Measurements from ENCODE around the gene TTLL9. TPM values are rescaled to one million over a fixed set of nuclear protein-coding genes. Genes with fewer than 3 reads are reported as not detected.

Gene TTLL9
- total RNA-seq, 6 experiments from 2014 or later: not detected

- no peak for TF ChIP-seq CTCF (IDR thresholded peaks at IDR 0.05)
- TF ChIP-seq POLR2A (IDR thresholded peaks at IDR 0.05): no peak
- Histone ChIP-seq H3K4me3 (no peak overlapping the region), H3K27me3 (no peaks in the 10 kb centered on the region), H3K36me3 (no peaks in the 10 kb centered on the region), H3K4me1 (no peaks in the 10 kb centered on the region), H3K27ac (no peak overlapping the region), H3K9me3 (no peaks in the 10 kb centered on the region)
- intact Hi-C loops (cut with DNase I): no loop called here
- ATAC-seq (peak; percentile 41 to 78 (median 48)), DNase-seq (peak in 1 of 3 donors; percentile 61)
- 18% methylated on average over 6 of the region's 14 CpGs for WGBS (ENCODE audit: insufficient coverage, low coverage, low lambda C conversion rate, missing lambda C conversion rate)
Observed at GRCh38 chr20:31835977-31836852, 34.2 kb upstream of the TTLL9 start.

GRCh38 chr20:31836853-31837608 is 33.4 kb upstream of the TTLL9 start:
- Histone ChIP-seq H3K27ac (no peak overlapping the region), H3K27me3 (no peaks in the 10 kb centered on the region), H3K4me1 (no peaks in the 10 kb centered on the region), H3K36me3 (no peaks in the 10 kb centered on the region), H3K9me3 (no peaks in the 10 kb centered on the region), H3K4me3 (no peak overlapping the region)
- TF ChIP-seq POLR2A (IDR thresholded peaks at IDR 0.05): no peak
- TF ChIP-seq CTCF (IDR thresholded peaks at IDR 0.05): no peak
- intact Hi-C loops (cut with DNase I): no loop called here
- ATAC-seq (no peak), DNase-seq (no peak)
- WGBS (ENCODE audit: insufficient coverage, low coverage, low lambda C conversion rate, missing lambda C conversion rate): 76% methylated on average over 3 of the region's 5 CpGs

GRCh38 chr20:31837896-31838397 is 32.5 kb upstream of the TTLL9 start:
- 37% methylated on average over 2 of the region's 3 CpGs for WGBS (ENCODE audit: insufficient coverage, low coverage, low lambda C conversion rate, missing lambda C conversion rate)
- TF ChIP-seq POLR2A (IDR thresholded peaks at IDR 0.05) (no peak), CTCF (IDR thresholded peaks at IDR 0.05) (no peak)
- no peak overlapping the region for H3K4me3 ChIP-seq
- no peaks in the 10 kb centered on the region for H3K36me3 ChIP-seq
- no peak overlapping the region for H3K27ac ChIP-seq
- DNase-seq (no peak), ATAC-seq (no peak)
- no peaks in the 10 kb centered on the region for H3K4me1 ChIP-seq
- H3K27me3 ChIP-seq: no peaks in the 10 kb centered on the region
- H3K9me3 ChIP-seq: no peaks in the 10 kb centered on the region
- intact Hi-C loops (cut with DNase I): no loop called here

GRCh38 chr20:31838646-31839292 is 31.7 kb upstream of the TTLL9 start:
- Histone ChIP-seq H3K4me3 (no peak overlapping the region), H3K9me3 (no peaks in the 10 kb centered on the region), H3K27me3 (no peaks in the 10 kb centered on the region), H3K4me1 (no peaks in the 10 kb centered on the region), H3K36me3 (no peaks in the 10 kb centered on the region), H3K27ac (no peak overlapping the region)
- TF ChIP-seq POLR2A (IDR thresholded peaks at IDR 0.05): no peak
- ATAC-seq: no peak
- intact Hi-C loops (cut with DNase I): no loop called here
- no peak for DNase-seq
- WGBS (ENCODE audit: insufficient coverage, low coverage, low lambda C conversion rate, missing lambda C conversion rate): 57% methylated on average over 7 of the region's 9 CpGs

Measured in right lobe of liver (tissue), 6 donors.